Measurements from ENCODE around the gene IGSF9. TPM values are rescaled to one million over a fixed set of nuclear protein-coding genes. Genes with fewer than 3 reads are reported as not detected.

IGSF9 gene
- total and polyA plus RNA-seq, 2 of the 4 experiments (the other 2 are of a cell fraction) = 0.05 TPM; not detected in 1

DNA sequence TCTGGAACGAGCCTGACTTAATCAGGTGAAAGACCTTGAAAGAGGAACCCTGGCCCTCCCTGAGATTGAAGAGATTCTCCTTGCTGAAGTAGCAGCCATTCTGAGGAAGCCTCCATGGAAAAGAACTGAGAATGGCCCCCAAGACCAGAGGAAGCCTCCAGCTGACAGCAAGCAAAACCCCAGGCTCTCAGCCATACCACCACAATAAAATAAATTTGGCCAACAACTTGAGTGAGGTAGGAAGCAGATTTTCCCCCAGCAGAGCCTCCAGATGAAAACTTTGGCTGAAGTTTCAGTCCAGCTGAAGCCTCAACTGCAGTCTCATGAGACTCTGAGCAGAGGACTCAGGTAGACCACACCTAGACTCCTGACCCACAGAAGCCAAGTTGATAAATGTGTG lies 42.6 kb upstream of the IGSF9 start:
- no peak overlapping the region for H2BK5ac ChIP-seq (ENCODE audit: low read depth, low read length, poor library complexity, severe bottlenecking)
- 20% methylated on average over 1 of the region's 1 CpG; no CpG with 5 or more reads in 1 of the 2 experiments for WGBS, 2 experiments (ENCODE audit: extremely low coverage in 2 of 2, insufficient read length in 1 of 2)
- ATAC-seq (ENCODE audit: low read depth) (no peak), DNase-seq (no peak)
- H3K4me2 ChIP-seq (ENCODE audit: low read depth, low read length) = no peak overlapping the region
- no peak overlapping the region for H4K8ac ChIP-seq (ENCODE audit: low read depth in 2 of 2, low read length in 2 of 2)
- no peak overlapping the region for H2AK5ac ChIP-seq (ENCODE audit: low read depth, low read length)
- no TSS peak for BruUV-seq (replicated peaks)
- no peak overlapping the region for H4K91ac ChIP-seq (ENCODE audit: insufficient read depth, low read depth, low read length)
- H3K56ac ChIP-seq (ENCODE audit: extremely low read depth, insufficient read depth, low read length) = no peak overlapping the region
- H4K5ac ChIP-seq (ENCODE audit: low read depth, low read length) = no peak overlapping the region
- no peaks in the 10 kb centered on the region for H3K79me1 ChIP-seq (ENCODE audit: low read depth in 1 of 2, low read length in 2 of 2)
- in situ Hi-C loops (cut with MboI; ENCODE audit: low sequenced_read_pairs) = no loop called here
- H3K9ac ChIP-seq (ENCODE audit: low read depth, low read length) = no peak overlapping the region
- dilution Hi-C loops (cut with HindIII; ENCODE audit: low sequenced_read_pairs, unreplicated experiment) = no loop called here
- ChIA-PET CTCF (no interaction called here), POLR2A (ENCODE audit: unreplicated experiment) (no interaction called here)
- intact Hi-C loops (cut with micrococcal nuclease) = no loop called here
- no peaks in the 10 kb centered on the region for H3K9me3 ChIP-seq (ENCODE audit: control insufficient read depth, insufficient read depth, low read length)
- no peaks in the 10 kb centered on the region for H3K36me3 ChIP-seq (ENCODE audit: control insufficient read depth, insufficient read depth, low read length)
- H2AK9ac ChIP-seq (replicated peaks; ENCODE audit: low read depth, low read length, poor library complexity) = no peak overlapping the region
- TF ChIP-seq, protein P1, sequence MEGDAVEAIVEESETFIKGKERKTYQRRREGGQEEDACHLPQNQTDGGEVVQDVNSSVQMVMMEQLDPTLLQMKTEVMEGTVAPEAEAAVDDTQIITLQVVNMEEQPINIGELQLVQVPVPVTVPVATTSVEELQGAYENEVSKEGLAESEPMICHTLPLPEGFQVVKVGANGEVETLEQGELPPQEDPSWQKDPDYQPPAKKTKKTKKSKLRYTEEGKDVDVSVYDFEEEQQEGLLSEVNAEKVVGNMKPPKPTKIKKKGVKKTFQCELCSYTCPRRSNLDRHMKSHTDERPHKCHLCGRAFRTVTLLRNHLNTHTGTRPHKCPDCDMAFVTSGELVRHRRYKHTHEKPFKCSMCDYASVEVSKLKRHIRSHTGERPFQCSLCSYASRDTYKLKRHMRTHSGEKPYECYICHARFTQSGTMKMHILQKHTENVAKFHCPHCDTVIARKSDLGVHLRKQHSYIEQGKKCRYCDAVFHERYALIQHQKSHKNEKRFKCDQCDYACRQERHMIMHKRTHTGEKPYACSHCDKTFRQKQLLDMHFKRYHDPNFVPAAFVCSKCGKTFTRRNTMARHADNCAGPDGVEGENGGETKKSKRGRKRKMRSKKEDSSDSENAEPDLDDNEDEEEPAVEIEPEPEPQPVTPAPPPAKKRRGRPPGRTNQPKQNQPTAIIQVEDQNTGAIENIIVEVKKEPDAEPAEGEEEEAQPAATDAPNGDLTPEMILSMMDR (conservative IDR thresholded peaks at IDR 0.05; ENCODE audit: low read depth, low read length) = no peak
- TF ChIP-seq MXI1 (IDR thresholded peaks at IDR 0.05; ENCODE audit: borderline replicate concordance, low read depth, low read length) (no peak), SMC3 (IDR thresholded peaks at IDR 0.05; ENCODE audit: low read depth, low read length) (no peak), FOS (IDR thresholded peaks at IDR 0.05; ENCODE audit: low read depth, low read length) (no peak), MAFK (IDR thresholded peaks at IDR 0.05; ENCODE audit: low read depth, low read length) (no peak), RCOR1 (IDR thresholded peaks at IDR 0.05; ENCODE audit: insufficient replicate concordance, low read length) (no peak), POLR2A (IDR thresholded peaks at IDR 0.05; ENCODE audit: low read depth, low read length) (no peak), NFE2L2 (IDR thresholded peaks at IDR 0.05; ENCODE audit: low read depth, low read length) (no peak), BHLHE40 (IDR thresholded peaks at IDR 0.05; ENCODE audit: low read depth, low read length) (no peak), RAD21 (IDR thresholded peaks at IDR 0.05; ENCODE audit: low read length) (no peak), RFX5 (IDR thresholded peaks at IDR 0.05; ENCODE audit: low read depth, low read length) (no peak), MAZ (IDR thresholded peaks at IDR 0.05; ENCODE audit: borderline replicate concordance, low read depth, low read length) (no peak), CEBPB (IDR thresholded peaks at IDR 0.05; ENCODE audit: low read depth, low read length) (no peak), CHD1 (IDR thresholded peaks at IDR 0.05; ENCODE audit: low read depth, low read length) (no peak)
- TF ChIP-seq, protein P2, sequence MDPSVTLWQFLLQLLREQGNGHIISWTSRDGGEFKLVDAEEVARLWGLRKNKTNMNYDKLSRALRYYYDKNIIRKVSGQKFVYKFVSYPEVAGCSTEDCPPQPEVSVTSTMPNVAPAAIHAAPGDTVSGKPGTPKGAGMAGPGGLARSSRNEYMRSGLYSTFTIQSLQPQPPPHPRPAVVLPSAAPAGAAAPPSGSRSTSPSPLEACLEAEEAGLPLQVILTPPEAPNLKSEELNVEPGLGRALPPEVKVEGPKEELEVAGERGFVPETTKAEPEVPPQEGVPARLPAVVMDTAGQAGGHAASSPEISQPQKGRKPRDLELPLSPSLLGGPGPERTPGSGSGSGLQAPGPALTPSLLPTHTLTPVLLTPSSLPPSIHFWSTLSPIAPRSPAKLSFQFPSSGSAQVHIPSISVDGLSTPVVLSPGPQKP (IDR thresholded peaks at IDR 0.05; ENCODE audit: borderline replicate concordance, low read depth, low read length) = no peak
- TF ChIP-seq, protein P3, sequence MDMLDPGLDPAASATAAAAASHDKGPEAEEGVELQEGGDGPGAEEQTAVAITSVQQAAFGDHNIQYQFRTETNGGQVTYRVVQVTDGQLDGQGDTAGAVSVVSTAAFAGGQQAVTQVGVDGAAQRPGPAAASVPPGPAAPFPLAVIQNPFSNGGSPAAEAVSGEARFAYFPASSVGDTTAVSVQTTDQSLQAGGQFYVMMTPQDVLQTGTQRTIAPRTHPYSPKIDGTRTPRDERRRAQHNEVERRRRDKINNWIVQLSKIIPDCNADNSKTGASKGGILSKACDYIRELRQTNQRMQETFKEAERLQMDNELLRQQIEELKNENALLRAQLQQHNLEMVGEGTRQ (IDR thresholded peaks at IDR 0.05; ENCODE audit: low read depth, low read length) = no peak
- H3K4me1 ChIP-seq (ENCODE audit: control insufficient read depth, insufficient read depth, low read length) = peaks cover 2% of the 10 kb centered on the region; the same call in 1 of the 2 replicates
- H2BK120ac ChIP-seq (ENCODE audit: low read depth, low read length) = no peak overlapping the region
- peaks cover 13% of the 10 kb centered on the region for H3K27me3 ChIP-seq (ENCODE audit: control insufficient read depth, insufficient read depth, low read length)
- no peak overlapping the region for H2BK20ac ChIP-seq (ENCODE audit: low read depth, low read length)
- no peak overlapping the region for H3K23ac ChIP-seq (ENCODE audit: low read depth, low read length)
- H3K9me1 ChIP-seq (ENCODE audit: insufficient read depth, low read length) = no peaks in the 10 kb centered on the region
- H3K4me3 ChIP-seq (ENCODE audit: insufficient read depth, low read depth, low read length) = no peak overlapping the region
- H3K14ac ChIP-seq (replicated peaks; ENCODE audit: low read depth, low read length) = no peak overlapping the region
- H3K4ac ChIP-seq (ENCODE audit: low read depth, low read length) = no peak overlapping the region
- no peaks in the 10 kb centered on the region for H4K20me1 ChIP-seq (ENCODE audit: insufficient read depth, low read length)
- H3K27ac ChIP-seq (ENCODE audit: insufficient read depth, low read length) = no peak overlapping the region
- no peak overlapping the region for H2AFZ ChIP-seq (replicated peaks; ENCODE audit: low read length, poor library complexity)
- no peak overlapping the region for H3K18ac ChIP-seq (ENCODE audit: low read depth, low read length)
- H2BK15ac ChIP-seq (ENCODE audit: low read depth, low read length) = no peak overlapping the region

Data from IMR-90 (cell line).